ENCODE data around the gene PAQR5.

PAQR5 gene

GRCh38 chr15:69298354-69298696 lies 387 bp upstream of the PAQR5 start:
- no peak for TF ChIP-seq CEBPB (IDR thresholded peaks at IDR 0.05)
- no peak for TF ChIP-seq TCF12 (IDR thresholded peaks at IDR 0.05; ENCODE audit: low read depth)
- no peak for TF ChIP-seq FOXM1 (IDR thresholded peaks at IDR 0.05; ENCODE audit: borderline replicate concordance, low read depth)

- TF ChIP-seq EP300 (IDR thresholded peaks at IDR 0.05; ENCODE audit: borderline replicate concordance) (no peak), TAF1 (IDR thresholded peaks at IDR 0.05; ENCODE audit: low read depth) (no peak), EGR1 (IDR thresholded peaks at IDR 0.05) (no peak), RAD21 (IDR thresholded peaks at IDR 0.05; ENCODE audit: low read depth) (no peak), USF1 (IDR thresholded peaks at IDR 0.05) (no peak), CEBPB (IDR thresholded peaks at IDR 0.05) (no peak), FOXM1 (IDR thresholded peaks at IDR 0.05; ENCODE audit: borderline replicate concordance, low read depth) (no peak)
Measured at GRCh38 chr15:69299451-69299886, 757 bp downstream of the PAQR5 start.

- TF ChIP-seq MAX (IDR thresholded peaks at IDR 0.05) (no peak), CREB1 (IDR thresholded peaks at IDR 0.05; ENCODE audit: low read depth) (no peak)
Measured at GRCh38 chr15:69299943-69300588, 1.4 kb downstream of the PAQR5 start.

- TF ChIP-seq EP300 (IDR thresholded peaks at IDR 0.05; ENCODE audit: borderline replicate concordance) = no peak
- TF ChIP-seq ZBTB7A (IDR thresholded peaks at IDR 0.05; ENCODE audit: low read depth) = no peak
- TF ChIP-seq NFIC (IDR thresholded peaks at IDR 0.05) = no peak
- TF ChIP-seq TAF1 (IDR thresholded peaks at IDR 0.05; ENCODE audit: low read depth) = no peak
- no peak for TF ChIP-seq EGR1 (IDR thresholded peaks at IDR 0.05)
- TF ChIP-seq USF1 (IDR thresholded peaks at IDR 0.05) = no peak
- no peak for TF ChIP-seq TCF12 (IDR thresholded peaks at IDR 0.05; ENCODE audit: low read depth)
- TF ChIP-seq REST (IDR thresholded peaks at IDR 0.05; ENCODE audit: low read depth) = no peak
- TF ChIP-seq MAX (IDR thresholded peaks at IDR 0.05) = no peak
- no peak for TF ChIP-seq YY1 (IDR thresholded peaks at IDR 0.05; ENCODE audit: low read depth)
- no peak for TF ChIP-seq TEAD4 (IDR thresholded peaks at IDR 0.05)
- no peak for TF ChIP-seq CREB1 (IDR thresholded peaks at IDR 0.05; ENCODE audit: low read depth)
- no peak for TF ChIP-seq RAD21 (IDR thresholded peaks at IDR 0.05; ENCODE audit: low read depth)
- no peak for TF ChIP-seq FOXM1 (IDR thresholded peaks at IDR 0.05; ENCODE audit: borderline replicate concordance, low read depth)
- no peak for TF ChIP-seq CEBPB (IDR thresholded peaks at IDR 0.05)
Measured at GRCh38 chr15:69302929-69303328, 4.2 kb downstream of the PAQR5 start.

GRCh38 chr15:69303337-69304181 lies 4.8 kb downstream of the PAQR5 start:
- TF ChIP-seq EP300 (IDR thresholded peaks at IDR 0.05; ENCODE audit: borderline replicate concordance) (no peak), TAF1 (IDR thresholded peaks at IDR 0.05; ENCODE audit: low read depth) (no peak), CEBPB (IDR thresholded peaks at IDR 0.05) (no peak), USF1 (IDR thresholded peaks at IDR 0.05) (no peak), MAX (IDR thresholded peaks at IDR 0.05) (no peak), TEAD4 (IDR thresholded peaks at IDR 0.05) (no peak), FOXM1 (IDR thresholded peaks at IDR 0.05; ENCODE audit: borderline replicate concordance, low read depth) (no peak), EGR1 (IDR thresholded peaks at IDR 0.05) (no peak), TCF12 (IDR thresholded peaks at IDR 0.05; ENCODE audit: low read depth) (no peak), RAD21 (IDR thresholded peaks at IDR 0.05; ENCODE audit: low read depth) (no peak), YY1 (IDR thresholded peaks at IDR 0.05; ENCODE audit: low read depth) (no peak), ZBTB7A (IDR thresholded peaks at IDR 0.05; ENCODE audit: low read depth) (no peak), CREB1 (IDR thresholded peaks at IDR 0.05; ENCODE audit: low read depth) (no peak)

- TF ChIP-seq USF1 (IDR thresholded peaks at IDR 0.05) (no peak), TEAD4 (IDR thresholded peaks at IDR 0.05) (no peak), REST (IDR thresholded peaks at IDR 0.05; ENCODE audit: low read depth) (no peak), ZBTB7A (IDR thresholded peaks at IDR 0.05; ENCODE audit: low read depth) (no peak), FOXM1 (IDR thresholded peaks at IDR 0.05; ENCODE audit: borderline replicate concordance, low read depth) (no peak), YY1 (IDR thresholded peaks at IDR 0.05; ENCODE audit: low read depth) (no peak), CREB1 (IDR thresholded peaks at IDR 0.05; ENCODE audit: low read depth) (no peak)
Measured at GRCh38 chr15:69304182-69304545, 5.5 kb downstream of the PAQR5 start.
